ENCODE measurements around the gene KRT79.

- TF ChIP-seq CTCF (conservative IDR thresholded peaks at IDR 0.05 in 1 of 2, IDR thresholded peaks at IDR 0.05 in 1 of 2; ENCODE audit: low read depth in 1 of 2, low read length in 2 of 2) (no peak), EZH2 (IDR thresholded peaks at IDR 0.05; ENCODE audit: low read length, missing control alignments) (no peak)
Measured at GRCh38 chr12:52811191-52812072, 22.7 kb downstream of the KRT79 start.

All from fibroblast of lung (primary cell).